PC-9 (cell line): ENCODE data around the gene WDR5. TPM values are rescaled to one million over a fixed set of nuclear protein-coding genes. Genes with fewer than 3 reads are reported as not detected.
"Not testable (repeated sequence)": the region's sequence is repeated elsewhere in the genome, so short reads cannot be mapped to it uniquely, and the experiment has no call there.

Experiments used
- BruUV-seq: library from RNA; stranded (reverse); fragments of 400-500 nt; replicated peaks from 2 replicates; lab custom pipeline; 2021; lab: Mats Ljungman, UMichigan
- CTCF ChIA-PET: fragments of 300-600 bp; sonication (Branson Sonifier 250); formaldehyde crosslinking; loops from one replicate; lab custom pipeline; 2022; ENCODE audit warnings: antibody characterized with exemption; lab: Charles Lee
- POLR2A ChIA-PET: fragments of 300-600 bp; sonication (Branson Sonifier 250); formaldehyde crosslinking; loops from one replicate; lab custom pipeline; 2022; ENCODE audit warnings: antibody characterized with exemption; ENCODE audit not compliant: unreplicated experiment; lab: Charles Lee
- DNase-seq, 2 experiments: peaks; one replicate each; pipeline versions ENCODE4 v3.0.0 to v3.0.0-alpha.2; 2015 to 2022; ENCODE audit warnings: mixed read lengths in 1 of 2
- H2AFZ ChIP-seq: fragments of 200-600 bp; sonication (generic); 2 replicates; pipeline ENCODE4 v1.8.1; 2017; ENCODE audit warnings: antibody characterized with exemption
- H3F3A ChIP-seq: fragments of 200-600 bp; sonication (generic); 2 replicates; pipeline ENCODE4 v1.8.1; 2017; ENCODE audit warnings: antibody characterized with exemption, mild to moderate bottlenecking, low read depth; ENCODE audit not compliant: insufficient read depth
- H3K27ac ChIP-seq: fragments of 200-600 bp; sonication (generic); 2 replicates; pipeline ENCODE4 v1.6.1; 2016; ENCODE audit warnings: mixed run types
- H3K27me3 ChIP-seq: fragments of 200-600 bp; sonication (generic); 2 replicates; pipeline ENCODE4 v1.6.1; 2016; ENCODE audit warnings: low read depth, mixed run types; ENCODE audit not compliant: insufficient read depth
- H3K36me3 ChIP-seq: fragments of 200-600 bp; sonication (generic); 2 replicates; pipeline ENCODE4 v1.6.1; 2016; ENCODE audit warnings: low read depth, mixed run types
- H3K4me1 ChIP-seq: fragments of 200-600 bp; sonication (generic); replicated peaks from 2 replicates; pipeline ENCODE4 v1.6.1; 2016; ENCODE audit warnings: mixed run types; ENCODE audit not compliant: insufficient read depth
- H3K4me2 ChIP-seq: fragments of 200-600 bp; sonication (generic); 2 replicates; pipeline ENCODE4 v1.6.1; 2017; ENCODE audit warnings: mixed run types
- H3K4me3 ChIP-seq: fragments of 200-600 bp; sonication (generic); 2 replicates; pipeline ENCODE4 v1.6.1; 2016; ENCODE audit warnings: mixed run types
- H3K79me2 ChIP-seq: fragments of 200-600 bp; sonication (generic); 2 replicates; pipeline ENCODE4 v1.6.1; 2017; ENCODE audit warnings: low read depth, mixed run types
- H3K9me2 ChIP-seq: fragments of 200-600 bp; sonication (generic); 2 replicates; pipeline ENCODE4 v1.8.1; 2017; ENCODE audit warnings: mild to moderate bottlenecking; ENCODE audit not compliant: insufficient read depth
- H3K9me3 ChIP-seq: fragments of 200-600 bp; sonication (generic); 2 replicates; pipeline ENCODE4 v1.8.1; 2016; ENCODE audit warnings: low read depth; ENCODE audit not compliant: insufficient read depth
- H4K20me1 ChIP-seq: fragments of 200-600 bp; sonication (generic); 2 replicates; pipeline ENCODE4 v1.8.1; 2017; ENCODE audit not compliant: insufficient read depth
- EZH2 ChIP-seq: fragments of 200-600 bp; sonication (generic); IDR thresholded peaks from 2 replicates; pipeline ENCODE4 v1.8.0; 2017; ENCODE audit warnings: antibody characterized with exemption, low read depth
- intact Hi-C: fragments of 100-400 bp; cut with micrococcal nuclease; formaldehyde crosslinking; loops from one replicate; pipeline ENCODE4 v1.10.0; 2022; ENCODE audit not compliant: unreplicated experiment
- total RNA-seq: library from RNA; stranded (reverse); gene quantifications from 2 replicates; pipeline ENCODE4 v1.2.3, GENCODE V29; 2021
- TF ChIP-seq, protein P1 (sequence below): fragments of 200-600 bp; sonication (generic); conservative IDR thresholded peaks from 2 replicates; pipeline ENCODE4 v1.6.1; 2017; ENCODE audit warnings: mixed run types, antibody characterized with exemption, mild to moderate bottlenecking, moderate library complexity

The WDR5 gene
- total RNA-seq, 1 experiment from 2014 or later: 53.4 TPM

- no peaks in the 10 kb centered on the region for H4K20me1 ChIP-seq
- H3K36me3 ChIP-seq: no peaks in the 10 kb centered on the region
- no peaks in the 10 kb centered on the region for H3K9me3 ChIP-seq
- no peaks in the 10 kb centered on the region for H3F3A ChIP-seq
- no peaks in the 10 kb centered on the region for H3K4me1 ChIP-seq
- H3K27ac ChIP-seq: no peak overlapping the region
- no peak for DNase-seq
- no peaks in the 10 kb centered on the region for H3K79me2 ChIP-seq
- H2AFZ ChIP-seq: no peak overlapping the region
- no peak overlapping the region for H3K4me3 ChIP-seq
- peaks cover 9% of the 10 kb centered on the region for H3K27me3 ChIP-seq
- TF ChIP-seq, protein P1, sequence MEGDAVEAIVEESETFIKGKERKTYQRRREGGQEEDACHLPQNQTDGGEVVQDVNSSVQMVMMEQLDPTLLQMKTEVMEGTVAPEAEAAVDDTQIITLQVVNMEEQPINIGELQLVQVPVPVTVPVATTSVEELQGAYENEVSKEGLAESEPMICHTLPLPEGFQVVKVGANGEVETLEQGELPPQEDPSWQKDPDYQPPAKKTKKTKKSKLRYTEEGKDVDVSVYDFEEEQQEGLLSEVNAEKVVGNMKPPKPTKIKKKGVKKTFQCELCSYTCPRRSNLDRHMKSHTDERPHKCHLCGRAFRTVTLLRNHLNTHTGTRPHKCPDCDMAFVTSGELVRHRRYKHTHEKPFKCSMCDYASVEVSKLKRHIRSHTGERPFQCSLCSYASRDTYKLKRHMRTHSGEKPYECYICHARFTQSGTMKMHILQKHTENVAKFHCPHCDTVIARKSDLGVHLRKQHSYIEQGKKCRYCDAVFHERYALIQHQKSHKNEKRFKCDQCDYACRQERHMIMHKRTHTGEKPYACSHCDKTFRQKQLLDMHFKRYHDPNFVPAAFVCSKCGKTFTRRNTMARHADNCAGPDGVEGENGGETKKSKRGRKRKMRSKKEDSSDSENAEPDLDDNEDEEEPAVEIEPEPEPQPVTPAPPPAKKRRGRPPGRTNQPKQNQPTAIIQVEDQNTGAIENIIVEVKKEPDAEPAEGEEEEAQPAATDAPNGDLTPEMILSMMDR: no peak
- TF ChIP-seq EZH2: no peak
- CTCF ChIA-PET: interaction anchor here (0.7 kb wide), 1 partner anchor 354 kb away, joined by 3 read pairs; no protein-coding TSS in a partner anchor
- POLR2A ChIA-PET: no interaction called here
- intact Hi-C loops: no loop called here
- BruUV-seq: no TSS peak
- no peak overlapping the region for H3K4me2 ChIP-seq
- no peaks in the 10 kb centered on the region for H3K9me2 ChIP-seq
Measured at GRCh38 chr9:134112561-134112960, 23.3 kb upstream of the WDR5 start.

DNA sequence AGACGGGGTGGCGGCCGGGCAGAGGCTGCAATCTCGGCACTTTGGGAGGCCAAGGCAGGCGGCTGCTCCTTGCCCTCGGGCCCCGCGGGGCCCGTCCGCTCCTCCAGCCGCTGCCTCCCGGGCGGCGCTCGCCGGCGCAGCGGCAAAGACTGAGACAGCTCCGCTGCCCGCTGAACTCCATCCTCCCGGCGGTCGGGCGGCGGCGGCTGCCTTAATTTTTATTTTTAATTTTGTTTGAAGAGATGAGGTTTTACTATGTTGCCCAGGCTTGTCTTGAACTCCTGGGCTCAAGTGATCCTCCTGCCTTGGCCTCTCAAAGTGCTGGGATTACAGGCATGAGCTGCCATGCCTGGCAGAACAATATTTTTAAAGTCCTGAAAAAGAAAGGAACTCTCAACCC, 16.9 kb upstream of the WDR5 start:
- H3F3A ChIP-seq, H3K9me2 ChIP-seq, BruUV-seq, CTCF ChIA-PET, H3K9me3 ChIP-seq, H3K27me3 ChIP-seq, H3K36me3 ChIP-seq, H4K20me1 ChIP-seq, H3K79me2 ChIP-seq, H3K4me1 ChIP-seq, intact Hi-C loops, DNase-seq, POLR2A ChIA-PET, H3K4me2 ChIP-seq, H2AFZ ChIP-seq, H3K27ac ChIP-seq, H3K4me3 ChIP-seq: not testable (repeated sequence)

DNA sequence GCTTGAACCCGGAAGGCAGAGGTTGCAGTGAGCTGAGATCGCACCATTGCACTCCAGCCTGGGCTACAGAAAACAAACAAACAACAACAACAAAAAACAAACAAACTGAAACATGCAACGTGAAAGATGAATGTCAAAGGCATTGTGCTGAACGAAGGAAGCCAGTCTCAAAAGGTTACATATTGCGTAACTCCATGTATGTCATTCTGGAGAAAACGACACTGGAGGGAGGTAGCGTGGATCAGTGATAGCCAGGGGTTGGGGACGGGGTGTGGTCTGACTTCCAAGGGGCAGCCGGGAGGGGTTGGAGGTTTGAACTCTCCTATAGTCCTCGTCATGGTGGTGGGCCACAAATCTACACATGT, 12.1 kb upstream of the WDR5 start:
- ChIA-PET CTCF (no interaction called here), POLR2A (no interaction called here)
- H3K9me2 ChIP-seq: no peaks in the 10 kb centered on the region
- intact Hi-C loops: no loop called here
- no peaks in the 10 kb centered on the region for H3K79me2 ChIP-seq
- no peak overlapping the region for H2AFZ ChIP-seq
- no peak overlapping the region for H3K4me2 ChIP-seq
- TF ChIP-seq EZH2: no peak
- TF ChIP-seq, protein P1: no peak
- no peak overlapping the region for H3K4me3 ChIP-seq
- BruUV-seq: no TSS peak
- no peaks in the 10 kb centered on the region for H4K20me1 ChIP-seq
- H3K4me1 ChIP-seq: no peaks in the 10 kb centered on the region
- no peak overlapping the region for H3K27ac ChIP-seq
- H3K27me3 ChIP-seq: 0 out of 2 replicates have a peak, but pooled peaks cover 3% of the 10 kb centered on the region
- no peaks in the 10 kb centered on the region; the same call in 1 of the 2 replicates for H3K9me3 ChIP-seq
- H3F3A ChIP-seq: no peaks in the 10 kb centered on the region
- DNase-seq: no peak
- H3K36me3 ChIP-seq: no peaks in the 10 kb centered on the region
